Measurements from ENCODE around the gene EXOSC1. TPM values are rescaled to one million over a fixed set of nuclear protein-coding genes. Genes with fewer than 3 reads are reported as not detected.
A peak's percentile ranks its signal among the peaks of the same experiment; 100 is the strongest.

Gene EXOSC1
- total and polyA plus RNA-seq, 2 of the 13 experiments (the other 11 are each of a cell fraction or from before 2014, with no cell fraction given), result 36.3 to 39.9 TPM

GRCh38 chr10:97445722-97446639 is at the start of gene EXOSC1, which contains the start of gene ZDHHC16 (continued):
- TF ChIP-seq SRSF1 (optimal IDR thresholded peaks at IDR 0.05; ENCODE audit: low read depth, low read length) (no peak), GATAD1 (CRISPR knock-in tag; IDR thresholded peaks at IDR 0.05) (peak; percentile 95), ZC3H4 (CRISPR knock-in tag; IDR thresholded peaks at IDR 0.05; ENCODE audit: borderline replicate concordance) (no peak), HOXD1 (CRISPR knock-in tag; IDR thresholded peaks at IDR 0.05) (peak; percentile 4; the same call in 1 of the 2 replicates), ZNF333 (CRISPR knock-in tag; IDR thresholded peaks at IDR 0.05; ENCODE audit: borderline replicate concordance) (no peak), REL (CRISPR knock-in tag; conservative IDR thresholded peaks at IDR 0.05) (0 out of 2 replicates have a peak, but pooled peaks have one; percentile 6), ZFP41 (CRISPR knock-in tag; IDR thresholded peaks at IDR 0.05; ENCODE audit: borderline replicate concordance) (no peak), ZNF20 (CRISPR knock-in tag; IDR thresholded peaks at IDR 0.05) (no peak), TERF1 (CRISPR knock-in tag; IDR thresholded peaks at IDR 0.05) (no peak), ZNF703 (CRISPR knock-in tag; IDR thresholded peaks at IDR 0.05; ENCODE audit: borderline replicate concordance) (no peak), EHMT2 (IDR thresholded peaks at IDR 0.05; ENCODE audit: borderline replicate concordance, low read depth, low read length) (no peak), HMGA1 (CRISPR knock-in tag; conservative IDR thresholded peaks at IDR 0.05) (no peak), HIC2 (CRISPR knock-in tag; IDR thresholded peaks at IDR 0.05; ENCODE audit: low read depth) (no peak), RNF219 (CRISPR knock-in tag; IDR thresholded peaks at IDR 0.05) (no peak), ZNF569 (CRISPR knock-in tag; IDR thresholded peaks at IDR 0.05; ENCODE audit: borderline replicate concordance) (no peak), PAF1 (CRISPR knock-in tag; IDR thresholded peaks at IDR 0.05) (no peak)
- TF ChIP-seq, protein P1, sequence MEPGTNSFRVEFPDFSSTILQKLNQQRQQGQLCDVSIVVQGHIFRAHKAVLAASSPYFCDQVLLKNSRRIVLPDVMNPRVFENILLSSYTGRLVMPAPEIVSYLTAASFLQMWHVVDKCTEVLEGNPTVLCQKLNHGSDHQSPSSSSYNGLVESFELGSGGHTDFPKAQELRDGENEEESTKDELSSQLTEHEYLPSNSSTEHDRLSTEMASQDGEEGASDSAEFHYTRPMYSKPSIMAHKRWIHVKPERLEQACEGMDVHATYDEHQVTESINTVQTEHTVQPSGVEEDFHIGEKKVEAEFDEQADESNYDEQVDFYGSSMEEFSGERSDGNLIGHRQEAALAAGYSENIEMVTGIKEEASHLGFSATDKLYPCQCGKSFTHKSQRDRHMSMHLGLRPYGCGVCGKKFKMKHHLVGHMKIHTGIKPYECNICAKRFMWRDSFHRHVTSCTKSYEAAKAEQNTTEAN (CRISPR knock-in tag; conservative IDR thresholded peaks at IDR 0.05), result no peak; the same call in 1 of the 2 replicates
- TF ChIP-seq, protein P2, sequence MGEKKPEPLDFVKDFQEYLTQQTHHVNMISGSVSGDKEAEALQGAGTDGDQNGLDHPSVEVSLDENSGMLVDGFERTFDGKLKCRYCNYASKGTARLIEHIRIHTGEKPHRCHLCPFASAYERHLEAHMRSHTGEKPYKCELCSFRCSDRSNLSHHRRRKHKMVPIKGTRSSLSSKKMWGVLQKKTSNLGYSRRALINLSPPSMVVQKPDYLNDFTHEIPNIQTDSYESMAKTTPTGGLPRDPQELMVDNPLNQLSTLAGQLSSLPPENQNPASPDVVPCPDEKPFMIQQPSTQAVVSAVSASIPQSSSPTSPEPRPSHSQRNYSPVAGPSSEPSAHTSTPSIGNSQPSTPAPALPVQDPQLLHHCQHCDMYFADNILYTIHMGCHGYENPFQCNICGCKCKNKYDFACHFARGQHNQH (CRISPR knock-in tag; IDR thresholded peaks at IDR 0.05), result peak; percentile 62

Data from HepG2 (cell line).